Activated CD4-positive, alpha-beta T cell treated with anti-CD3 and anti-CD28 coated beads, Interleukin-2, Interleukin-4, amounts not matched to agents 100 ng/mL and 50 ng/mL, durations not matched to agents 16 hours and 8 hours (primary cell): ENCODE measurements around the gene SH2D4B.

Experiments
- DNase-seq: peaks from one replicate; pipeline ENCODE4 v3.0.0-alpha.2; 2020; ENCODE audit warnings: low spot score

Gene SH2D4B

DNA sequence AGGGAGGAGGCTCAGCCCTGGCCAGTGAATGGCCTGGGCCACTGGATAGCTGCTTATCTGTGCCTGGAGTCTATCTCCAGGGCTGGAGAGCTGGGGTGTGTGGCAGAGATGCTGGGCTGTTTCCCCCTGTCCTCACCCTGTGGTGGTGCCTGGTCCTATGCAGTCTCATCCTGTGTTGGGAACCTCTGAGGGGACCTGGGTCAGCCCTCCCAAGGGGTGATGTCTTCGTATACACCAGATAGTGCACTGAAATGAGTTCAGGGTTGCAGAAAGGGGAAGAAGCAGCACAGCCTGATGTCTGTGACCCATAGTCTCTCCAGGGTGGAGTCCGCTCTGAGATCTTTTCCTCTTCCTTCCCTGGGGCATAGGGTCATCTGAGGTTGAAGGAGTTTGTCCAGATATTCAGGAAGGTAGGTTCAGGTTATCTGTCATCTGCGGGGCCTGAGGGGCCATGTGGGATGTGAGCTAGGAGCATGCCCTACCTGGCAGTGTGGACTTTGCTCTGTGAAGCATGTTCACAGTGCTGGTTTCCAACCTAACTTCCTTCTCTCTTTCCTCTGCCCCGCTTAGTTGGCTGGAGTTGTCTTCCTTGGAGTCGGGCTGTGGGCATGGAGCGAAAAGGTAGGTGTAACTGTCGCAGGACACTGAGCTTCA lies 33.4 kb upstream of the SH2D4B start:
- DNase-seq = no peak

DNA sequence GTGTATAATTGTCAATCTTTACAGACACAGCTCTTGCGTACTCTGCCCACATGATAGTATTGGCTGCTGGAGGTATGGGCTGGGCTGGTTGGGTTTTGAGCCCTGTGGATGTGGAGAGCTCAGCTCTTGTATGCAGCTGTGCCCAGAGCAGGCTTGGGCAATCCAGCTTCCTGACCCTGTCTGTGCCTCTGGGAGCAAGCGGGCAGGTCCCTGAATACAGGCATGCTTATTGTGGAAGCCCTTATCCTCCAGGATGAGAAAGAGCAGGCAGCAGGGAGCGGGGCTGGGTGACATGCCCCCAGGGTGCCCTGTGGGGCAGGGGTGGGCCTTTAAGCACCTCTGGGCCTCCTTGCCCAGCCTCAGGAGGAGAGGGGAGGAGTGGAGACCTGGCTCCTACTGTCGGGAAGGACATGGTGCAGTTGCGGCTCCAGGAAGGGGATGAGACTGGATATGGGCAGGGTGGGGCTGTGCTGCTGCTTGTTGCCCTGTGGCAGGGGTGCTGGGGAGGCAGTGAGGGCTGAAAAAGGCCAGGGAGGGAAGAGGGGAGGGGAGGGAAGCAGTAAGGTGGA lies 32.7 kb upstream of the SH2D4B start:
- DNase-seq = no peak

DNA sequence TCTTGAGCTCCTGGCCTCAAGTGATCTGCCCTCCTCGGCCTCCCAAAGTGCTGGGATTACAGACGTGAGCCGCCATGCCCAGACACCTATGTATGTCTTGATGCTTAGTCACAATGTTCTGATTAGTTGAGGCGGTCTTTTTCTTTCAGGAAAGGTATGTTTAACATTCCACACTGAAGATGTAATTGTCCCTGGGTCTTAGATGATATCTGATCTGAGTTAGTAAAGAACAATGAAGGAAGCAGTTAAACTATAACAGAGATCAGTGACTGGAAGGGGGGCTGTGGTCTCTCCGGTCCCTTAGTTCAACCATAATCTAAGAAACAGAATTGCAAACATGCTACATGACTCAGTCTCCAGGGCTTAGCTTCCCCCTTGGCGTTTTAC lies 31.5 kb upstream of the SH2D4B start:
- no peak for DNase-seq

DNA sequence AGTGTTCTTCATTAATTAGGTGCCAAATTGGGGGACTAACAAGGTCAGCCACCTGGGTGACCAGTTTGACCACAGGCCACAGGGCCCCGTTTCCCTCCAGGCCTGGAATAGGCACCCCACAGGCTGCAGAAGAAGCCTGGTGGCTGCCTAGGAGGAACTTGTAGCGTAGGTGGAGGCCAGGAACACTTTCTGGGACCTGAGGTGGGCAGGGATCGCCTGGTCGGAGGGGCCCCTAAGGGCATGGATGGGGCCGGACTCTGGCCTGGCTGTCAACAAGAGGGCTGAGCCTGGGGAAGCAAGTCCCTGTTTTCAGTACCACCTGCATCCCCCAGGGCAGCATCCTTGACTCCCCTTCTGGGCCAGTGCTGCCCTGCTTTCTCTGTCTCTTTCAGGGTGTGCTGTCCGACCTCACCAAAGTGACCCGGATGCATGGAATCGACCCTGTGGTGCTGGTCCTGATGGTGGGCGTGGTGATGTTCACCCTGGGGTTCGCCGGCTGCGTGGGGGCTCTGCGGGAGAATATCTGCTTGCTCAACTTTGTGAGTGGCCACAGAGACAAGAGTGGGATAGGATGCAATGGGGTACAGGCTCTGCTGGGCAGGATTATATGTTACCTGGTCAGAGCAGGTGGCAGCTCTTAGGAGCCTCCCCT lies 30.7 kb upstream of the SH2D4B start:
- DNase-seq = no peak

DNA sequence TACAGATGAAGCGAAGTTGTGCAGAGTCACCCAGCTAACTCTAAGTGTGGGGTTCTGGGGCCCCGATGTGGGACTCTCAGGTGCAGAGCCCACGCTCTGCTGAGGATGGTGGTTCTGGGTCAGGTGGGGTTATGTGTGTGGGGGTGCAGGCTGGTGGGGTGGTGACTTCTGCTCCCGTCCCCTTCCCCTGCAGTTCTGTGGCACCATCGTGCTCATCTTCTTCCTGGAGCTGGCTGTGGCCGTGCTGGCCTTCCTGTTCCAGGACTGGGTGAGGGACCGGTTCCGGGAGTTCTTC lies 28.6 kb upstream of the SH2D4B start:
- DNase-seq = no peak

DNA sequence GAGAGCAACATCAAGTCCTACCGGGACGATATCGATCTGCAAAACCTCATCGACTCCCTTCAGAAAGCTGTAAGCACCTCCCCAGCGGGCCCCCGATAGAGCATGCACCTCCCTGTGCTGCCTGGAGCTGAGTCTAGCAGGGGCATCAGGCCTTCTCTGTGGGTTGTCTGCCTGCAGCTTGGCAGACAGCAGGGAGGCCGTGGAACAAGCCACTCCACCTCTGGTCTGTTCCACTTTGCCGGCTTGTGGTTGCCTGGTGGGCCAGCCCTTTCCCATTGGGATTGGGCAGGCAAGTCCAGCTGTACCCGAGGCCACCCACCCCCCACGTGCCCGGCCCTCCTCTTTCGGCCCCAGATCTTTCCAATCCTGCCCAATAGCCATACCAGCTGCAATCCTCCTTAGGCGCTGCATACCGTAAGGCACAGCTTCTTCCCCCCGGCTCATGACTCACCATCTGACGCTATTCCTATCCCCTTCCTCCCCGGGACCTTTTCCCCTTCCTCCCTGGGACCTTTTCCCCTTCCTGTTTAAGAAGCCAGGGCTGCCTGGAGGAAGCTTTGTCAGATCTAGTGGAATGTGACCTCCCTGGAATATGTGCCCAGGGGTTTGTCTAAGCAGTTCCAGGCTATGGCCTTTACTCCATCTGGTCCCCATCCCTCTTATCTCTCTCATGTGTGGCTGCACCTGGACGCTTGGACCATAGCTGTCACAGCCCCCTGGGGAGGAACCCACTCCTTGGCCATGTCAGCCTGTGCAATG lies 28.1 kb upstream of the SH2D4B start:
- DNase-seq = no peak

DNA sequence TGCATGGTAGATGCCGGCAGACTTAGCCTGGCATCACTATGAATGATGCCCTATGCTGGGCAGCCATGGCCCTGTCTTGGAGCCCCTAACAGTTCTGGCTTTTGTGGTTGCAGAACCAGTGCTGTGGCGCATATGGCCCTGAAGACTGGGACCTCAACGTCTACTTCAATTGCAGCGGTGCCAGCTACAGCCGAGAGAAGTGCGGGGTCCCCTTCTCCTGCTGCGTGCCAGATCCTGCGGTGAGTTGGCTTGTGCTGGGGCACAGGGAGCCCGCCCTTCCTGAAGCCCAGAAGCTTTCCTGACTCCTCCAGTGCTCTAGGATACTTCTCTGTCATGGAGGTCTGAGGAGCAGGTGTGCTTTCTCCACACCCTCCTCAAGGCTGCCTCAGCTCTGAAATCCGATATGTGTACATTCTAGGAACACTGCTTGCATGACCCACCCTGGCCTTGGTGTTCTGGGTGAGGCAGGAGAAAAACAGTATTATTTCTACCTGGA lies 25.6 kb upstream of the SH2D4B start:
- no peak for DNase-seq

DNA sequence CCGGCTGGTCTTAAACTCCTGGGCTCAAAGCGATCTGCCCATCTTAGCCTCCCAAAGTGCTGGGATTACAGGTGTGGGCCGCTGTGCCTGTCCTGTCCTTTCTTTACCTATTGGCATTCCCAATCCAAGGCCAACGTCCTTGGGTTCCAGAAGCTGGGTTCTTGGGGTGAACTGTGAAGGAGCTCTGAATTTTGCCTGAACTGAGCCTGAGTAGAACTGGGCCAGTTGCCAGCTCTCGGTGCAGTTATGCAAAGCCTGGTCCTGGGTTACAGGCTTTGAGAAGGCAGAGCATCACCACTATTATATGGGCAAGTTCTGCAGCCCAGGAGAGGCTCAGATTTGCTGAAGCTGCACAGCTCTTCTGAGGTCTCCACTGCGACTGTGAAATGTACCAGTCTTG lies 24.6 kb upstream of the SH2D4B start:
- no peak for DNase-seq

DNA sequence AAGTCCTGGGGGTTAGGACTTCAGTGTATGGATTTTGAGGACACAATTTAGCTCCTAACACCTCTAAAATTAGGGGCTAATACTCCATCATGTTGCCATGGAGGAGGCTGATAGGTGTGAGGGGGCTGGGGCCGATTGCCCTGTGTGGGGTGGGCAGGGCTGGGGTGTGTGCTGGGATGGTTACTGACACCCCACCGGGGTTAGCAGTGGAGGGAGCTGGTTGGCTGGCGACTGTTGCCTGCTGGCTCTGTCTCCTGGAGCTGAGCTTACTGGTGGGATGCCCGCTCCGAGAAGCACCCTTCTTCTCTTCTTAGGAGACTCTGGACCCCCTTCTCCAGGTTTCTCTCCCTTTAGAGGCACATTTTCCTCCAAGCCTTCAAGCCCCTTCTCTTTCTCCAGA lies 22.2 kb upstream of the SH2D4B start:
- DNase-seq = no peak

DNA sequence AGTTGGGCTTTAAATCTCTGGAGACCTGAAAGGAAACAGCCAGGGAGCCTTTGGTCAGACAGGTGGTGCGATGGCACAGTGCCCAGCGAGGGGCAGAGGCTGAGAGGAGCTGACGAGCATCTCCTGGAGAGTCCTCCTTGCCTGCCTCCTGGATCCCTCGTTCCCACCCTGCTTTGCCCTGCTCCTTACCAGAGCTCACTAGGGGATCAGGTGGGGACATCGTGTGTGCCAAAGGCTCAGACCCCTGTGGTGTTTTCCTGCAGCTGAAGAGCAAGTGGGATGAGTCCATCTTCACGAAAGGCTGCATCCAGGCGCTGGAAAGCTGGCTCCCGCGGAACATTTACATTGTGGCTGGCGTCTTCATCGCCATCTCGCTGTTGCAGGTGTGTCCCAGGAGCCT lies 21.8 kb upstream of the SH2D4B start:
- DNase-seq = no peak

DNA sequence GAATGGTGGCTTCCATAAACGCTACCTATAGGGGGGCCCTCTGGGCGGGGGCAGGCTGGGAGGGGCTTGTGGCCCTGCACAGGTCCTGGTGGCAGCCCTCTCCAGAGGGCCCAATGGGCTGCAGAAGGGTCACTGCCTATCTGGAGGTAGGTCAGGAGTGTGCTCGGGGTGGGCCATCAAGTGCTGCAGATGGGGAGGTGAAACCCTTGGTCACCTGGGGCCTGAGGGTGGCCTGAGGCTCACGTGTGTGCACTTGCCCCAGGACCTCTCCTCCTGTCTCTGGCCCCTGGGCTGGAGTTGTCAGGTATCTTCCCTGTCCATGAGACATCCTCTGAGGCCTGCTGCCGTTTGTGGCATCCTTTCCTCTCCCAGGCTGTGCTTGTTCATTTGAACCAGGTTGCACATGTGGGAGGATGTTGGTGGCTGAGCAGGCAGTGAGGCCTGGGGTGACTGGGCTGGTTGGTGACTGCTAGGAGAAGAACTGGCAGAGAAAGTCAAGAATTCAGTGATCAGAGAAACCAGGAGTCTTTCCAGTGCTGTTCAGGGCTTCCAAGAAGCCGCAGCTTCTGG lies 21.1 kb upstream of the SH2D4B start:
- no peak for DNase-seq

DNA sequence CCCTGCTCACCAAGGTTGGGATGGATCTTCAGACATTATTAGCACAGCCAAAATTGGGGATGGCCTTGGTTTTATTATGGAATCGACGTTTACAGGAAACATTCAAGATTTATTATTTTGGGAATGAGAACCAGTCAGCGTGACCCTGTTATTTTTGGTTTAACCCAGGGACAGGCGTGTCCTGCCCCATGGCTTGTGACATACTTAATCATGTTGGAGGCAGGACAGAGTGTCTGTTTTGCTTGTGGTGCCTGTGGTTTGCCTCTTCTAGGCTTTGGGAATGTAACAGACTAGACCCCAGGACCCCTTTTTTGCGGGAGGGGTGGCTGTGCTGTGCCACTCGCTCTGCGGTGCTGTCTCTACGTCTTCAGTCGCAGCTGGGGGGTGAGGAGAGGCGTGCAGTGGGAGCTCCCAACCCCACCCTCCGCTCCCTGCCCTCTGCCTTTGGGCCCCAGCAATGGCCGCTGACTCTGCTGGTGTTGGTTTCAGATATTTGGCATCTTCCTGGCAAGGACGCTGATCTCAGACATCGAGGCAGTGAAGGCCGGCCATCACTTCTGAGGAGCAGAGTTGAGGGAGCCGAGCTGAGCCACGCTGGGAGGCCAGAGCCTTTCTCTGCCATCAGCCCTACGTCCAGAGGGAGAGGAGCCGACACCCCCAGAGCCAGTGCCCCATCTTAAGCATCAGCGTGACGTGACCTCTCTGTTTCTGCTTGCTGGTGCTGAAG lies 20.1 kb upstream of the SH2D4B start:
- no peak for DNase-seq

DNA sequence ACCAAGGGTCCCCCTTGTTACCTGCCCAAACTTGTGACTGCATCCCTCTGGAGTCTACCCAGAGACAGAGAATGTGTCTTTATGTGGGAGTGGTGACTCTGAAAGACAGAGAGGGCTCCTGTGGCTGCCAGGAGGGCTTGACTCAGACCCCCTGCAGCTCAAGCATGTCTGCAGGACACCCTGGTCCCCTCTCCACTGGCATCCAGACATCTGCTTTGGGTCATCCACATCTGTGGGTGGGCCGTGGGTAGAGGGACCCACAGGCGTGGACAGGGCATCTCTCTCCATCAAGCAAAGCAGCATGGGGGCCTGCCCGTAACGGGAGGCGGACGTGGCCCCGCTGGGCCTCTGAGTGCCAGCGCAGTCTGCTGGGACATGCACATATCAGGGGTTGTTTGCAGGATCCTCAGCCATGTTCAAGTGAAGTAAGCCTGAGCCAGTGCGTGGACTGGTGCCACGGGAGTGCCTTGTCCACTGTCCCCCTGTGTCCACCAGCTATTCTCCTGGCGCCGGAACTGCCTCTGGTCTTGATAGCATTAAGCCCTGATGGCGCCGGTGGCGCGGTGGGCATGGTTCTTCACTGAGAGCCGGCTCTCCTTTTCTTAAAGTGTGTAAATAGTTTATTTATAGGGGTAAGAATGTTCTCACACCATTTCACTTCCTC lies 19.4 kb upstream of the SH2D4B start:
- no peak for DNase-seq

DNA sequence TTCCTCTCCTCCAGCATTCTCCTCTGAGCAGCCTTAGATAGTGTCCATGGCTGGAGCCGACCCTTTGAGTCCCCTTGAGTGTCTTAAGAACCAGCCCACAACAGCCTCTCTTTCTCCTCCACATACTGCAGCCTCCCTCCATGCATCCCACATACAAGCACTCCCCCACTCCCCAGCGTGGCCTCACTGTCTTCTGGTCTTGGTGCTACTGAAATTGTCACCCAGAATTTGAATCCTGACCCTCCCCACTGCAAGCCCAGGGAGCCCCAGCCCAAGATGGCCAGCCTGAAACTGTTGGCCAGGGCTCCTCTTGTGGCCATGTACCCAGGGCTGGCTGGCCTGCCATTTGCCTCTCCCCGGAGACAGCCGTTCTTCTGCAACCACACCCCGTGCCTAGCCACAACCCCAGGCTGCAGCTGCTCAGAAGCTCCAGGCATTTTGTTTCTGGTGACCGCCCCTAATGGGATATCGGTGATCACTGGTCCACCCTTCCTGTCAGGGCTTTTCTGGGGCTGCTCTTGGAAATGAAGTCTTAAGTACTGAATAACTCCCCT lies 18.8 kb upstream of the SH2D4B start:
- no peak for DNase-seq

DNA sequence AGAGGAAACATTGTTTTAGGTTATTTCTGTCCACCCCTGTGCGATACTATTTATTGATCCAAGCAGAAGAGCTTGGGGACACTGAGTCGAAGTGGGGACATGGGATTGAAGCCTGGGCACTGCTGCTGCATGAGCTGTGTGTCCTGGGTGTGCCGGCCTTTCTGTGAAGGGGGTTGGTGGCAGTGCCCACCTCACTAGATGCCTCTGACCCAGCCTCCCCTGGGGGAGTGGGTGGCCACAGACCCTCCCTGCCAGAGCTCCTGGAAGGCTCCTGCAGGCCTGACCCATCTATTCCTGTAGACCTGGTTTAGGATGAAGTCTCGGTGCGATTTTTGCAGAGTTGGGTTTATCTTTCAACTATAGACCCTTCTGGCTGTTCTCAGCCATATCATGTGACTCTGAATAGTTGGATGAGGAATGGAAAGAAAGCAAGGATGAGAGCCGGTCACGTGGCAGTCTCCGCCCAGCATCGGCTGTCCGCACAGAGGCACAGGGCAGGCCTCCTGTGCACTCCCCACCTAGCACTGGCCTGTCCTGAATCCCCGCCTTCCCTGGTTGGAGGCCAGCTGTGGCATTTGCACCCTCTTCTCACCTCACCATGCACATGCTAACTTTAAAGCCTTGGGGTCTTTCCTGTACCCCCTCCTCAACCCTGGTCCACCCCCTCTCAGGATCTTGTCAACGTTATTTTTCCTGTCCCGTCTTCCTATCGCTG lies 17.6 kb upstream of the SH2D4B start:
- DNase-seq = no peak

DNA sequence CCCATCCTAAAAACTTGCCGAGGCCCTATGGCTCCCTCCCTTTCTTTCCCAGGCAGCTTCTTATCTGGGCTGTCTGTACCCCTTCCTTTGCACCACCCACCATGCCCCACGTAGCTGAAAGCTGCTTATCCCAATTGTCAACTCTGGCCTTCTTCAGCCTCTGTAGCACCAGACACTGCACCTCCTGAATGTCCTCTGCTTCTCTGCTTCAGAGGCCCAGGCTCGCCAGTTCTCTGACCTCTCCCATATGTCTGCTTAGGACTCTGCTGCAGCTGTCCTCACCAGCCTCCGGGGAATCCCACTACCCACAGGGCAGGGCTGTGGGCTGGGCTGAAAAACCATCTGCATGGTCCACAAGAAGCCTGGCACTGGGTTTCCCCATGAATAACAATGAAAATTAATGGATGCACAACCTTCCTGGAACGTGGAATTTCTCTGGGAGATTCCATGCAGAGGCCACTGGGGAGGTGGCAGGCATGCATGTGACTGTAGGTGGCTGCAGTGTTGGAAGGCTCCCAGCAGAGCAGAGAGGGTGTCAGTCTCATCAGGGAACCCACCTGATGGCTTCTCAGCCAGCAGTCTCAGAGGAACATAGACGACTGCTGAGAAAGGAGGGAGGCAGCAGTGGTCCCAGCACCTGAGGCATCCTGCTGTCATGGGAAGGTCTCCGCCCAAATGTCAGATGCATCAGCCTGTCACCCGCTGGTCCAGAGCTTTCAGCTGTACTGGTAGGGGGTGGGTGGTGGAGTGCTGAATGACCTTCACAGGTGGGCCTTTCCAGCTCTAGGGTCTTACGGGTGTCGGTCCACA lies 16.8 kb upstream of the SH2D4B start:
- DNase-seq = no peak

DNA sequence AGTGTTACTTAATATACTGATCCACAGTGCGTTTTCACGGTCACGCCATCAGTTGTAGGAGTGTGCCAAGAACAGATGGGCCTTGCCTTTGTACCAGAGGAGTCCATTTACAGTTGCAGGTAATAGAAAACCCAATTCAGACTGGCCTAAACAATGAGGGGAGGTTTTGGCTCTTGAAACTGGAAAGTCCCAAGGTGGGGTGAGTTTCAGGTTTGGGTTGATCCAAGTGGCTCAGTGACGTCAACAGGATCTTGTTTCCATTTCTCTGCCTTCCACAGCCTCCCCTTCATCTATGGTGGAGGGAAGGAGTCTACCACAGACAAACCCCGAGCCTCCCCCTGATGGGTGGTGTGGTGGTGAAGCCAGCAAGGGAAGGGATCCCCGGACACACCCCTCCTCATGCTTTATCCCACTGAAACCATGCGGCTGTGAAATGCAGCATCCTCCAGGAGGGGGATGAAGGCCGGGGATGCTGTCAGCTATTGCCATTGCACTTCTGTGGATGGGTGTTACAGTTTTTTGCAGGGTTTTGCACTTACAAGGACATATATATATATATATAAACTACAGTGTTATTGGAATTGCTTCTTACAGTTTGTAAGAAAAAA lies 14.8 kb upstream of the SH2D4B start:
- no peak for DNase-seq

DNA sequence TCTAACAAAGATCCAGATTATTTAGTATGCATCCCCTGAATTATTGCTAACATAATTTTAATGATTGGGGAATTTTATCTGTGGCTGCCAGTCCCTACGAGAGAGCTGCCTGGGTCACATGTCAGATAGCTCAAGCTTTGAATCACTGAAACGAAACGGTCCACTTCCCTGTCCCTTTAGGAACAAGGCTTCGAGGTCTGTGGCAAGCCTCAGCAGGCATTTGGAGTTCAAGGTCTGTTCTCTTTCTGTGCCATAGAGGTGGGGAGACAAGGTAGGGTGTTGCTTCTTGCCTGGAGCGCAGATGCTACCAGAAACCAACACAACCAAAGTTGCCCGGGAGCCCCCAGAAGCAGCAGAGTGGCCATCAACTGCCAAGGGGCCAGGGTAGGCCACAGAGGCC lies 13.9 kb upstream of the SH2D4B start:
- no peak for DNase-seq

DNA sequence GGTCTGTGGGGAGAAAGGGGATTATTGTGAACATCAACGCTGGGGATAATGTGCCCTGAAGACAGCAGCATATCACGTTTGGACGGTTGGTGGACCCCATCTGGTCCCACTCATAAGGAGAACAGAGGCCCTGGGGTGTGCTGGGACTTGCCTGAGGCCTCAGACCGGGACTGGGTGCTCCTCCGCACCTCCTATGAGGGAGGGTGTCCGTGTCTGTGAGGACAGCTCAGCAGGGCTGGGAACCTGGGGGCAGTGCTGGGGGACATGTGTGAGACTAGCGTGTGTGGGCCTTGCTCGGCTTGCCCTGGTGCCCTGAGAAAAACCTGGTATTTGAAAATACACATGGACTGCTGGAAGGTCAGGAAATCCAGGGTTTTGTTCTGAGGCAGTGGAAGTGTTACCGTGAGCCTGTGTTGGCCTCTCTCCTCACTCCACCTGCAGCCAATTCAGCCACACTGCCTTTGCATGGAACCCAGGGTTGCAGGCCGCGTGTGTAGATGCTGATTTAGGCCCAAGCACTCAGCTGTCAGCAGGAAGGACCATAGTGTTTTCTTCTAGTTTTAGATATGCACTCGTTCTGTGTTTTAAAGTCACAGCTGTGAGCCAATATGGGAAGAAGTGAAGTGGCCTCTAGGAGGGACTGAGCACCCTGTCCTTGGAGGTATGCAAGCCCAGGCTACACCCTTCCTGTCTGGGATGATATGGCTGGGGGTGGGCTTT lies 13.4 kb upstream of the SH2D4B start:
- DNase-seq = no peak
